ENCODE measurements around the gene HS6ST2. TPM values are rescaled to one million over a fixed set of nuclear protein-coding genes. Genes with fewer than 3 reads are reported as not detected.

Gene HS6ST2
- total and polyA plus RNA-seq, 9 of the 15 experiments (the other 6 are each of a cell fraction or from before 2014, with no cell fraction given), result not detected

DNA sequence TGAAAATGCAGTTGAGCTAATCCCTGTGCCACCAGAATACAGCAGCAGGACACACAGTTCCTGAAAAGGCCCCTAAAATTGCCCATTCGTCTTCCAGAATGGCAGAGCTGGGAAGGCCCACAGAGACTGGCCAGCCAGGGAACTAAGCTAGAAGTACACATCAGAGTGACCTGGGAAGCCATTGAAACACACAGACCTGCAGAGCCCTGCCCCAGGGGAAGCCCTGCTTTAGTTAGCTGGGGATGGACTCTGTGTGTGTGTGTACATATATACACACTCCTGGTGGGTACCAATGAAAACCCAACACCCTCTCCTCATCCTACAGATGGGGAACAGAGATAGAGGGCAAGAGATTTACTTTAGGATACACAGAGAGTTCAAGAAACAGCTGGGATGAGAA is 227.7 kb downstream of the HS6ST2 start:
- H4K20me1 ChIP-seq (replicated peaks; ENCODE audit: control insufficient read depth, insufficient read depth, low read length), result no peaks in the 10 kb centered on the region
- ChIA-PET POLR2A (no interaction called here), CTCF (ENCODE audit: low intra/inter-chr PET ratio) (no interaction called here)
- no peak overlapping the region for H3K4me2 ChIP-seq (ENCODE audit: insufficient read depth, low read length)
- H3K27me3 ChIP-seq (ENCODE audit: control insufficient read depth in 2 of 2, insufficient read depth in 2 of 2, low read length in 2 of 2), result no peaks in the 10 kb centered on the region
- no peaks in the 10 kb centered on the region for H3K79me2 ChIP-seq (ENCODE audit: control insufficient read depth, insufficient read depth, low read length)
- no peak overlapping the region for H3K27ac ChIP-seq (ENCODE audit: extremely low read depth, low read depth, low read length)
- no peaks in the 10 kb centered on the region for H3K4me1 ChIP-seq (replicated peaks in 1 of 2; ENCODE audit: control insufficient read depth in 2 of 2, insufficient read depth in 2 of 2, low read length in 2 of 2)
- WGBS (ENCODE audit: insufficient coverage, low coverage, missing lambda C conversion rate), result no CpG with 5 or more reads among the region's 1 CpG
- no peaks in the 10 kb centered on the region for H3K9me1 ChIP-seq (ENCODE audit: control insufficient read depth, insufficient read depth, low read length)
- H3K9me3 ChIP-seq (replicated peaks; ENCODE audit: control insufficient read depth, insufficient read depth, low read depth, low read length), result no peaks in the 10 kb centered on the region
- in situ Hi-C loops (cut with MboI), result no loop called here
- BruUV-seq (replicated peaks), result no TSS peak
- intact Hi-C loops (cut with micrococcal nuclease), result no loop called here
- no peak overlapping the region for H3K4me3 ChIP-seq
- H2AFZ ChIP-seq (ENCODE audit: low read depth, low read length), result no peak overlapping the region
- H3K9ac ChIP-seq (ENCODE audit: insufficient read depth in 1 of 2, low read depth in 2 of 2, low read length in 2 of 2), result no peak overlapping the region
- FAIRE-seq (no peak), DNase-seq (ENCODE audit: extremely low read depth in 1 of 4, low spot score in 3 of 4) (no peak), ATAC-seq (no peak)
- TF ChIP-seq ZNF311 (CRISPR knock-in tag; IDR thresholded peaks at IDR 0.05) (no peak), CREBBP (IDR thresholded peaks at IDR 0.05; ENCODE audit: low read depth, low read length) (no peak), HEY1 (CRISPR knock-in tag; IDR thresholded peaks at IDR 0.05; ENCODE audit: borderline replicate concordance) (no peak), TAF15 (IDR thresholded peaks at IDR 0.05; ENCODE audit: low read depth, low read length) (no peak)
- TF ChIP-seq, protein P1, sequence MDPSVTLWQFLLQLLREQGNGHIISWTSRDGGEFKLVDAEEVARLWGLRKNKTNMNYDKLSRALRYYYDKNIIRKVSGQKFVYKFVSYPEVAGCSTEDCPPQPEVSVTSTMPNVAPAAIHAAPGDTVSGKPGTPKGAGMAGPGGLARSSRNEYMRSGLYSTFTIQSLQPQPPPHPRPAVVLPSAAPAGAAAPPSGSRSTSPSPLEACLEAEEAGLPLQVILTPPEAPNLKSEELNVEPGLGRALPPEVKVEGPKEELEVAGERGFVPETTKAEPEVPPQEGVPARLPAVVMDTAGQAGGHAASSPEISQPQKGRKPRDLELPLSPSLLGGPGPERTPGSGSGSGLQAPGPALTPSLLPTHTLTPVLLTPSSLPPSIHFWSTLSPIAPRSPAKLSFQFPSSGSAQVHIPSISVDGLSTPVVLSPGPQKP (CRISPR knock-in tag; IDR thresholded peaks at IDR 0.05), result no peak
- no peaks in the 10 kb centered on the region for H3K36me3 ChIP-seq (ENCODE audit: control insufficient read depth, insufficient read depth, low read length)

DNA sequence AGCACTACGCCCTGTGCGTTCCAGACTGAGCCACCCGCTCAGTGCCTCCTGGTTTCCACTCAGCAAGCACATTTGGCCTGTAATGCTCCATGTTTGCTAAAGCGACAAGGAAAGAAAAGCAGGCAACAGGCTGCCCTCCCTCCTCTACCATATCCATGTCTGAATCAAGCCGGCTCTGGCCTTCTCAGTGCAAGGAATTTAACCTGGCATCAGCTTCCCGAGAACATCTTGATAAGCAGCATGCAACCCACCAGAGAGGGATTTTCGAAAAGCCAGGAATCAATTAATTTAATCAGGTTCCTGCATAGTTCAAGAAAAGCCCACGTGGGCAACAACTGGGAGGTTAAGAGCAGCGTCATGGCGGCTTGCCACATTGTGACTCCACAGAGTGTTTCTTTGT is 228.2 kb downstream of the HS6ST2 start:
- no peak for TF ChIP-seq LARP7 (IDR thresholded peaks at IDR 0.05)
- TF ChIP-seq SMAD4 (CRISPR knock-in tag; conservative IDR thresholded peaks at IDR 0.05), result no peak
- TF ChIP-seq SMAD1 (IDR thresholded peaks at IDR 0.05; ENCODE audit: low read depth, low read length, partially characterized antibody), result no peak
- TF ChIP-seq MED1 (CRISPR knock-in tag; IDR thresholded peaks at IDR 0.05; ENCODE audit: borderline replicate concordance), result no peak
- no peak for TF ChIP-seq RBM34 (IDR thresholded peaks at IDR 0.05; ENCODE audit: borderline replicate concordance, insufficient read depth, low read length)
- TF ChIP-seq, protein P2, sequence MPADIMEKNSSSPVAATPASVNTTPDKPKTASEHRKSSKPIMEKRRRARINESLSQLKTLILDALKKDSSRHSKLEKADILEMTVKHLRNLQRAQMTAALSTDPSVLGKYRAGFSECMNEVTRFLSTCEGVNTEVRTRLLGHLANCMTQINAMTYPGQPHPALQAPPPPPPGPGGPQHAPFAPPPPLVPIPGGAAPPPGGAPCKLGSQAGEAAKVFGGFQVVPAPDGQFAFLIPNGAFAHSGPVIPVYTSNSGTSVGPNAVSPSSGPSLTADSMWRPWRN (IDR thresholded peaks at IDR 0.05; ENCODE audit: low read depth), result no peak
- TF ChIP-seq EP300 (IDR thresholded peaks at IDR 0.05; ENCODE audit: low read length), result no peak
- TF ChIP-seq, protein P3, sequence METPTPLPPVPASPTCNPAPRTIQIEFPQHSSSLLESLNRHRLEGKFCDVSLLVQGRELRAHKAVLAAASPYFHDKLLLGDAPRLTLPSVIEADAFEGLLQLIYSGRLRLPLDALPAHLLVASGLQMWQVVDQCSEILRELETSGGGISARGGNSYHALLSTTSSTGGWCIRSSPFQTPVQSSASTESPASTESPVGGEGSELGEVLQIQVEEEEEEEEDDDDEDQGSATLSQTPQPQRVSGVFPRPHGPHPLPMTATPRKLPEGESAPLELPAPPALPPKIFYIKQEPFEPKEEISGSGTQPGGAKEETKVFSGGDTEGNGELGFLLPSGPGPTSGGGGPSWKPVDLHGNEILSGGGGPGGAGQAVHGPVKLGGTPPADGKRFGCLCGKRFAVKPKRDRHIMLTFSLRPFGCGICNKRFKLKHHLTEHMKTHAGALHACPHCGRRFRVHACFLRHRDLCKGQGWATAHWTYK (CRISPR knock-in tag; IDR thresholded peaks at IDR 0.05), result no peak
- TF ChIP-seq, protein P4, sequence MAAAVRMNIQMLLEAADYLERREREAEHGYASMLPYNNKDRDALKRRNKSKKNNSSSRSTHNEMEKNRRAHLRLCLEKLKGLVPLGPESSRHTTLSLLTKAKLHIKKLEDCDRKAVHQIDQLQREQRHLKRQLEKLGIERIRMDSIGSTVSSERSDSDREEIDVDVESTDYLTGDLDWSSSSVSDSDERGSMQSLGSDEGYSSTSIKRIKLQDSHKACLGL (CRISPR knock-in tag; IDR thresholded peaks at IDR 0.05; ENCODE audit: borderline replicate concordance, poor library complexity, severe bottlenecking), result no peak
- no peak for FAIRE-seq
- ChIA-PET CTCF (ENCODE audit: low intra/inter-chr PET ratio) (no interaction called here), POLR2A (no interaction called here)
- in situ Hi-C loops (cut with MboI), result no loop called here
- Histone ChIP-seq H2AFZ (ENCODE audit: low read depth, low read length) (no peak overlapping the region), H3K27me3 (ENCODE audit: control insufficient read depth in 2 of 2, insufficient read depth in 2 of 2, low read length in 2 of 2) (no peaks in the 10 kb centered on the region), H3K4me2 (ENCODE audit: insufficient read depth, low read length) (no peak overlapping the region), H3K27ac (ENCODE audit: extremely low read depth, low read depth, low read length) (no peak overlapping the region), H3K79me2 (ENCODE audit: control insufficient read depth, insufficient read depth, low read length) (no peaks in the 10 kb centered on the region), H3K4me3 (no peak overlapping the region), H3K9me3 (replicated peaks; ENCODE audit: control insufficient read depth, insufficient read depth, low read depth, low read length) (no peaks in the 10 kb centered on the region), H3K36me3 (ENCODE audit: control insufficient read depth, insufficient read depth, low read length) (no peaks in the 10 kb centered on the region), H3K4me1 (replicated peaks in 1 of 2; ENCODE audit: control insufficient read depth in 2 of 2, insufficient read depth in 2 of 2, low read length in 2 of 2) (no peaks in the 10 kb centered on the region), H3K9me1 (ENCODE audit: control insufficient read depth, insufficient read depth, low read length) (no peaks in the 10 kb centered on the region), H3K9ac (ENCODE audit: insufficient read depth in 1 of 2, low read depth in 2 of 2, low read length in 2 of 2) (no peak overlapping the region), H4K20me1 (replicated peaks; ENCODE audit: control insufficient read depth, insufficient read depth, low read length) (no peaks in the 10 kb centered on the region)
- intact Hi-C loops (cut with micrococcal nuclease), result no loop called here
- no peak for DNase-seq (ENCODE audit: extremely low read depth in 1 of 4, low spot score in 3 of 4)
- no peak for ATAC-seq
- BruUV-seq (replicated peaks), result no TSS peak
- 2% methylated on average over 8 of the region's 10 CpGs for WGBS (ENCODE audit: insufficient coverage, low coverage, missing lambda C conversion rate)

Measured in K562 (cell line).